ENCODE data around the gene TAB3.

- TF ChIP-seq, protein P1, sequence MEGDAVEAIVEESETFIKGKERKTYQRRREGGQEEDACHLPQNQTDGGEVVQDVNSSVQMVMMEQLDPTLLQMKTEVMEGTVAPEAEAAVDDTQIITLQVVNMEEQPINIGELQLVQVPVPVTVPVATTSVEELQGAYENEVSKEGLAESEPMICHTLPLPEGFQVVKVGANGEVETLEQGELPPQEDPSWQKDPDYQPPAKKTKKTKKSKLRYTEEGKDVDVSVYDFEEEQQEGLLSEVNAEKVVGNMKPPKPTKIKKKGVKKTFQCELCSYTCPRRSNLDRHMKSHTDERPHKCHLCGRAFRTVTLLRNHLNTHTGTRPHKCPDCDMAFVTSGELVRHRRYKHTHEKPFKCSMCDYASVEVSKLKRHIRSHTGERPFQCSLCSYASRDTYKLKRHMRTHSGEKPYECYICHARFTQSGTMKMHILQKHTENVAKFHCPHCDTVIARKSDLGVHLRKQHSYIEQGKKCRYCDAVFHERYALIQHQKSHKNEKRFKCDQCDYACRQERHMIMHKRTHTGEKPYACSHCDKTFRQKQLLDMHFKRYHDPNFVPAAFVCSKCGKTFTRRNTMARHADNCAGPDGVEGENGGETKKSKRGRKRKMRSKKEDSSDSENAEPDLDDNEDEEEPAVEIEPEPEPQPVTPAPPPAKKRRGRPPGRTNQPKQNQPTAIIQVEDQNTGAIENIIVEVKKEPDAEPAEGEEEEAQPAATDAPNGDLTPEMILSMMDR (tag by site-specific recombination; IDR thresholded peaks at IDR 0.05): no peak
- TF ChIP-seq ZNF335 (tag by site-specific recombination; conservative IDR thresholded peaks at IDR 0.05) (no peak), ZNF140 (tag by site-specific recombination; IDR thresholded peaks at IDR 0.05) (no peak), YY1 (tag by site-specific recombination; IDR thresholded peaks at IDR 0.05) (no peak), PRDM1 (tag by site-specific recombination; IDR thresholded peaks at IDR 0.05) (no peak), ZNF623 (tag by site-specific recombination; IDR thresholded peaks at IDR 0.05) (no peak), REST (tag by site-specific recombination; IDR thresholded peaks at IDR 0.05) (no peak), ZNF626 (tag by site-specific recombination; IDR thresholded peaks at IDR 0.05) (no peak), KLF16 (tag by site-specific recombination; IDR thresholded peaks at IDR 0.05) (no peak), TCF7L2 (IDR thresholded peaks at IDR 0.05; ENCODE audit: borderline replicate concordance, low read depth, low read length) (no peak), ZFP37 (tag by site-specific recombination; IDR thresholded peaks at IDR 0.05) (no peak), ZNF600 (tag by site-specific recombination; IDR thresholded peaks at IDR 0.05) (no peak)
- TF ChIP-seq, protein P2, sequence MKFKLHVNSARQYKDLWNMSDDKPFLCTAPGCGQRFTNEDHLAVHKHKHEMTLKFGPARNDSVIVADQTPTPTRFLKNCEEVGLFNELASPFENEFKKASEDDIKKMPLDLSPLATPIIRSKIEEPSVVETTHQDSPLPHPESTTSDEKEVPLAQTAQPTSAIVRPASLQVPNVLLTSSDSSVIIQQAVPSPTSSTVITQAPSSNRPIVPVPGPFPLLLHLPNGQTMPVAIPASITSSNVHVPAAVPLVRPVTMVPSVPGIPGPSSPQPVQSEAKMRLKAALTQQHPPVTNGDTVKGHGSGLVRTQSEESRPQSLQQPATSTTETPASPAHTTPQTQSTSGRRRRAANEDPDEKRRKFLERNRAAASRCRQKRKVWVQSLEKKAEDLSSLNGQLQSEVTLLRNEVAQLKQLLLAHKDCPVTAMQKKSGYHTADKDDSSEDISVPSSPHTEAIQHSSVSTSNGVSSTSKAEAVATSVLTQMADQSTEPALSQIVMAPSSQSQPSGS (tag by site-specific recombination; IDR thresholded peaks at IDR 0.05; ENCODE audit: low read depth): no peak
- TF ChIP-seq, protein P3, sequence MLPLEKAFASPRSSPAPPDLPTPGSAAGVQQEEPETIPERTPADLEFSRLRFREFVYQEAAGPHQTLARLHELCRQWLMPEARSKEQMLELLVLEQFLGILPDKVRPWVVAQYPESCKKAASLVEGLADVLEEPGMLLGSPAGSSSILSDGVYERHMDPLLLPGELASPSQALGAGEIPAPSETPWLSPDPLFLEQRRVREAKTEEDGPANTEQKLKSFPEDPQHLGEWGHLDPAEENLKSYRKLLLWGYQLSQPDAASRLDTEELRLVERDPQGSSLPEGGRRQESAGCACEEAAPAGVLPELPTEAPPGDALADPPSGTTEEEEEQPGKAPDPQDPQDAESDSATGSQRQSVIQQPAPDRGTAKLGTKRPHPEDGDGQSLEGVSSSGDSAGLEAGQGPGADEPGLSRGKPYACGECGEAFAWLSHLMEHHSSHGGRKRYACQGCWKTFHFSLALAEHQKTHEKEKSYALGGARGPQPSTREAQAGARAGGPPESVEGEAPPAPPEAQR (tag by site-specific recombination; IDR thresholded peaks at IDR 0.05): no peak
Measured at GRCh38 chrX:30851449-30851848, 37.6 kb downstream of the TAB3 start.

Measured in HEK293 (cell line).